GM12874 (cell line): ENCODE measurements around the gene ACTN3.

Experiments used
- CTCF ChIP-seq: IDR thresholded peaks from 2 replicates; pipeline ENCODE4 v1.5.1; 2011; ENCODE audit warnings: low read depth, mild to moderate bottlenecking, control low read depth, low read length, moderate library complexity; ENCODE audit not compliant: insufficient read depth

ACTN3 gene

GRCh38 chr11:66546368-66546965, at the start of gene ACTN3:
Gene ACTN3 (plus strand): TSS chr11:66546903. CDS start chr11:66546938, 35 bp downstream.
- no peak for TF ChIP-seq CTCF

- no peak for TF ChIP-seq CTCF
These were observed 49.5 kb upstream of the ACTN3 start for GRCh38 chr11:66497206-66497605.

GRCh38 chr11:66498506-66498905, 48.2 kb upstream of the ACTN3 start:
- TF ChIP-seq CTCF: no peak

GRCh38 chr11:66505276-66505816, 41.4 kb upstream of the ACTN3 start:
- no peak for TF ChIP-seq CTCF

GRCh38 chr11:66509131-66509561, 37.6 kb upstream of the ACTN3 start:
- no peak for TF ChIP-seq CTCF

GRCh38 chr11:66510271-66510989, 36.3 kb upstream of the ACTN3 start, which contains the start of gene BBS1:
Gene BBS1 (plus strand): TSS chr11:66510635. CDS start chr11:66510660, 25 bp downstream.
- no peak for TF ChIP-seq CTCF

- TF ChIP-seq CTCF: no peak
These were observed 35.7 kb upstream of the ACTN3 start for GRCh38 chr11:66510990-66511339.
